GM23248 (cell line): ENCODE data around the gene TXLNB. TPM values are rescaled to one million over a fixed set of nuclear protein-coding genes. Genes with fewer than 3 reads are reported as not detected.

Experiments
- DNase-seq: peaks from one replicate; pipeline ENCODE4 v3.0.0-alpha.2; 2015
- H2AFZ ChIP-seq: fragments of 200-600 bp; sonication (generic); 2 replicates; pipeline ENCODE4 v1.6.1; 2016; ENCODE audit warnings: antibody characterized with exemption
- H3F3A ChIP-seq: fragments of 200-600 bp; sonication (generic); 2 replicates; pipeline ENCODE4 v1.6.1; 2016; ENCODE audit warnings: mild to moderate bottlenecking, antibody characterized with exemption, mixed run types; ENCODE audit not compliant: insufficient read depth
- H3K27ac ChIP-seq: fragments of 200-600 bp; sonication (generic); 2 replicates; pipeline ENCODE4 v1.5.1; 2016; ENCODE audit warnings: mild to moderate bottlenecking
- H3K27me3 ChIP-seq: fragments of 200-600 bp; sonication (generic); replicated peaks from 2 replicates; pipeline ENCODE4 v1.6.1; 2016; ENCODE audit warnings: mild to moderate bottlenecking; ENCODE audit not compliant: insufficient read depth
- H3K36me3 ChIP-seq: fragments of 200-600 bp; sonication (generic); 2 replicates; pipeline ENCODE4 v1.6.1; 2016; ENCODE audit warnings: low read depth, mild to moderate bottlenecking
- H3K4me1 ChIP-seq: fragments of 200-600 bp; sonication (generic); 2 replicates; pipeline ENCODE4 v1.6.1; 2016; ENCODE audit warnings: mild to moderate bottlenecking; ENCODE audit not compliant: insufficient read depth
- H3K4me2 ChIP-seq: fragments of 200-600 bp; sonication (generic); one replicate; pipeline ENCODE4 v1.6.1; 2016; ENCODE audit warnings: mild to moderate bottlenecking; ENCODE audit not compliant: unreplicated experiment
- H3K4me3 ChIP-seq: fragments of 200-600 bp; sonication (generic); 2 replicates; pipeline ENCODE4 v1.5.1; 2016; ENCODE audit warnings: mild to moderate bottlenecking
- H3K79me2 ChIP-seq: fragments of 200-600 bp; sonication (generic); 2 replicates; pipeline ENCODE4 v1.6.1; 2016; ENCODE audit warnings: mild to moderate bottlenecking; ENCODE audit not compliant: insufficient read depth
- H3K9ac ChIP-seq: fragments of 200-600 bp; sonication (generic); 2 replicates; pipeline ENCODE4 v1.6.1; 2016; ENCODE audit warnings: mild to moderate bottlenecking
- H3K9me2 ChIP-seq: fragments of 200-600 bp; sonication (generic); 2 replicates; pipeline ENCODE4 v1.6.1; 2016; ENCODE audit warnings: mixed run types, mild to moderate bottlenecking, moderate library complexity; ENCODE audit not compliant: insufficient read depth
- H3K9me3 ChIP-seq: fragments of 200-600 bp; sonication (generic); one replicate; pipeline ENCODE4 v1.6.1; 2017; ENCODE audit warnings: low read depth
- H4K20me1 ChIP-seq: fragments of 200-600 bp; sonication (generic); 2 replicates; pipeline ENCODE4 v1.6.0; 2016; ENCODE audit not compliant: insufficient read depth
- EZH2 ChIP-seq: fragments of 200-600 bp; sonication (generic); IDR thresholded peaks from 2 replicates; pipeline ENCODE4 v1.6.1; 2018; ENCODE audit warnings: antibody characterized with exemption, mild to moderate bottlenecking; ENCODE audit not compliant: insufficient read depth, poor library complexity, severe bottlenecking
- EZH2phosphoT487 ChIP-seq: fragments of 200-600 bp; sonication (generic); IDR thresholded peaks from 2 replicates; pipeline ENCODE4 v1.6.1; 2018; ENCODE audit warnings: antibody characterized with exemption, moderate library complexity, mild to moderate bottlenecking, low read depth; ENCODE audit not compliant: insufficient read depth
- whole genome bisulfite sequencing, 2 experiments: methylation state at CpG; one replicate each; pipeline ENCODE4 v1.1.6; 2015 to 2017; ENCODE audit warnings: low lambda C conversion rate in 2 of 2, low coverage in 1 of 2; ENCODE audit errors: missing lambda C conversion rate in 2 of 2; 5-methylcytosine and 5-hydroxymethylcytosine counted together
- in situ Hi-C: fragments of 300-500 bp; cut with MboI; formaldehyde crosslinking; loops from 2 replicates; pipeline ENCODE4 v1.15.0; 2020
- polyA plus RNA-seq: library from polyadenylated mRNA; unstranded; fragments of >200 nt; fragmentation: Nextera tagmentation; extraction: Ambion mirVana; gene quantifications from 2 replicates; pipeline ENCODE4 v1.2.1, GENCODE V29; 2016
- total RNA-seq: library from RNA; depleted of rRNA; stranded (reverse); fragments of >200 nt; shearing (Covaris generic); gene quantifications from 2 replicates; pipeline ENCODE4 v1.2.3, GENCODE V29; 2014

TXLNB gene
- total and polyA plus RNA-seq, 2 experiments from 2014 or later: 0.22 to 0.23 TPM

DNA sequence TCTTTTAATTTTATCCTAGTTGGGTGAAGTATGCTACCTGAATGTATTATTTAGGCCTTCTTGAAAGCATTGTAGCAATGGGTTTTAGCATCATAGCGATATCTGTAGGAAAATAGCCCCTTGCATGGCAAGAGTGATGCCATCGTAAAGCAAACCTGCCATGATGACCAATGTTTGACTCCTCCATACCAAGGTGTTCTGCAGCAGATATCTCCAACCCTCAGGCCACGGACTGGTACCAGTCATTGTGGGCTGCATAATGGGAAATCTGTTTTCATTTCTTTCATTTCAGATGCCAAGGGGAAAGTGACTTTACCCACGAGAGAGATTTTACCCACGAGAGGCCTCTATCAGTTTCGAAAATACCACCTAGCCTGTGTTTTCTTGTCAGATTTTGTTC, 6.2 kb downstream of the TXLNB start:
- H2AFZ ChIP-seq: no peak overlapping the region
- H3K9me2 ChIP-seq: no peaks in the 10 kb centered on the region
- H4K20me1 ChIP-seq: no peaks in the 10 kb centered on the region
- no peaks in the 10 kb centered on the region for H3K36me3 ChIP-seq
- peaks cover 4% of the 10 kb centered on the region for H3K4me1 ChIP-seq
- no peaks in the 10 kb centered on the region for H3K27me3 ChIP-seq
- H3F3A ChIP-seq: peaks cover 3% of the 10 kb centered on the region
- DNase-seq: no peak
- in situ Hi-C loops: no loop called here
- WGBS, 2 experiments: no CpG with 5 or more reads among the region's 6 CpGs
- H3K9me3 ChIP-seq: no peaks in the 10 kb centered on the region
- H3K27ac ChIP-seq: no peak overlapping the region
- no peak for TF ChIP-seq EZH2
- no peak overlapping the region for H3K4me2 ChIP-seq
- no peak overlapping the region for H3K9ac ChIP-seq
- H3K4me3 ChIP-seq: no peak overlapping the region
- no peaks in the 10 kb centered on the region for H3K79me2 ChIP-seq

DNA sequence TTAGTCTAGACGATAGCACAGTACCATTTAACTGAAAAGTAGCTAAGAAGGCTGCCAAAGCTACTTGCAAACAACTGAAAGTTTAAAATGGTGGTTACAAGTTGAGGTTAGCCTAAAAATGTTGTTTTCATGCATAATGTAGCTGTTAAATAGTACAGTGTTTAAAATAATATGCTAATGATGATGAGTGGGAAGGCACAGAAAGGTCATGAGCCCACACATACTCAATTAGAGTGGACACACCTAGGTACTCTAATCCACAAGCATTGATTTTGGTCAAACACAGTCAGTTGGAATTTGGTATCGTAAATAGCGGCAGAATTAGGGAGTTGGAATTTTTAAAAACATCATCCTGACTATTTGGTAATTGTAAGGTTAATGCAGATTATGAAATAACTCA, 7.0 kb downstream of the TXLNB start:
- H3K4me2 ChIP-seq: no peak overlapping the region
- no peak overlapping the region for H3K27ac ChIP-seq
- in situ Hi-C loops: no loop called here
- H3K4me1 ChIP-seq: no peaks in the 10 kb centered on the region
- H3K79me2 ChIP-seq: no peaks in the 10 kb centered on the region
- H4K20me1 ChIP-seq: no peaks in the 10 kb centered on the region
- no CpG with 5 or more reads among the region's 3 CpGs for WGBS, 2 experiments
- no peak overlapping the region for H3K9ac ChIP-seq
- no peak for TF ChIP-seq EZH2
- H3K9me3 ChIP-seq: no peaks in the 10 kb centered on the region
- no peaks in the 10 kb centered on the region for H3K9me2 ChIP-seq
- H2AFZ ChIP-seq: no peak overlapping the region
- H3K36me3 ChIP-seq: no peaks in the 10 kb centered on the region
- H3K27me3 ChIP-seq: no peaks in the 10 kb centered on the region
- no peak overlapping the region for H3K4me3 ChIP-seq
- no peaks in the 10 kb centered on the region for H3F3A ChIP-seq
- DNase-seq: no peak

DNA sequence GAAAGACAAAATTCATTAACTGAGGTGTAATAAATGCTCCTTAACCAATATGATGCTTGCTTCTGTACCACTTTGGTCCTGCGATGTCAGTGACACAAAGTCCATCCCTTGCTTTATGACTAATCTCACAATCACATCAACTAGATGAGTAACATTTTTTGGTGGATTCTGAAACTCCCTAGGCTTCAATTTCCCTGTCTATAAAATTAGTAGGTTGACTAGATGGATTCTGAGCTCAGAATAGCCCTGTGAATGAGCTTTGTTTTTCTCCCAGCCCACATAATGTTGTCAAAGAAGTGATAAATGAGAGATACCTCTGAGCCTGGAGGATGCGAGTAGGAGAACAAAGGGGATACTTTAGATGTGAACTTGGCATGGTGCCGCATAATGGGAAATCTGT, 9.1 kb downstream of the TXLNB start:
- Histone ChIP-seq H2AFZ (no peak overlapping the region), H3K4me1 (no peaks in the 10 kb centered on the region), H3K4me2 (no peak overlapping the region), H3K79me2 (no peaks in the 10 kb centered on the region), H3K4me3 (no peak overlapping the region), H3K9me2 (no peaks in the 10 kb centered on the region), H3K9me3 (no peaks in the 10 kb centered on the region), H3K27ac (no peak overlapping the region), H3K36me3 (no peaks in the 10 kb centered on the region), H3K27me3 (no peaks in the 10 kb centered on the region), H3F3A (no peaks in the 10 kb centered on the region), H3K9ac (no peak overlapping the region), H4K20me1 (no peaks in the 10 kb centered on the region)
- TF ChIP-seq EZH2phosphoT487: no peak
- TF ChIP-seq EZH2: no peak
- no peak for DNase-seq
- no CpG with 5 or more reads among the region's 3 CpGs for WGBS, 2 experiments
- in situ Hi-C loops: no loop called here

DNA sequence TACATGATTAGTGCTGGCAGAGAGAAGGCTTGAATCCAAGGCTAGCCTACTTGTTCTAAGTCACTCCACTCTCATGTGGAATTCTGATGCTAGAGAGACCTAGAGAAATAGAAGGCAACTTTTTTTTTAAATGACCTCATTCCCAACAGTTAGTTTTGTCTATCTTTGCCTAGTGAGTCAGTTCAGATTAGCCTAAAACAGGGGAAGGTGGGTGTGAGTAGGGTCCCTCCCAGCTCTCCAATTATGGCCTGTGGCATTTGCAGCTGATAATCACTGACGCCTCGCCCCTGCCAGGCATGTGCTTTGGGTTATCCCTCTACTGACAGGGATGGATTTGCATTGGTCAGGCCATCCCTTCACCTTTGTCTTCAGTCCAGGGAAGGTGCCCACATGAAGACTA, 13.6 kb downstream of the TXLNB start:
- Histone ChIP-seq H3K4me1 (no peaks in the 10 kb centered on the region), H3K9ac (no peak overlapping the region), H3K4me3 (no peak overlapping the region), H3K79me2 (no peaks in the 10 kb centered on the region), H3K36me3 (no peaks in the 10 kb centered on the region), H3K27ac (no peak overlapping the region), H3F3A (no peaks in the 10 kb centered on the region), H3K9me3 (no peaks in the 10 kb centered on the region), H4K20me1 (no peaks in the 10 kb centered on the region), H3K27me3 (no peaks in the 10 kb centered on the region), H3K4me2 (no peak overlapping the region), H2AFZ (no peak overlapping the region), H3K9me2 (no peaks in the 10 kb centered on the region)
- in situ Hi-C loops: no loop called here
- 85 to 93% methylated on average over 2 of the region's 2 CpGs for WGBS, 2 experiments
- TF ChIP-seq EZH2phosphoT487 (no peak), EZH2 (no peak)
- DNase-seq: peak; percentile 30

DNA sequence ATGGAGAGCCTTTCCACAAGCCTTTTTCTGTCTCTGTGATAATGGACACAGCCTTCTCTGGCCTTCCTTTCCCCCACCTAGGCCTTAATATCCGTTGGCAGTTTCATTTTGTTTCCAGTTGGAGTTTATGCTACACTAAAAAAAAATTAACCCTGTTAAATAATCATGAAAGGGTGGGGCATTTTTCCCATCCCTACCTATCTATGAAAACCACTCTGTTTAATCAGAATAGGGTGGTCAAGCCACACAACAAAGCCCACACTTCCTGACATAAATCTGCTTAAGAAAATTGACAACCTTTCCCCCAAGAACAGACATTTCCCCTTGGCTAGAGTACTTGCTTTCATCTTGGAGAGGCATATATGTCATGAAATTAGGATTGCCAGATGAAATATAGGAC, 14.2 kb downstream of the TXLNB start:
- no peaks in the 10 kb centered on the region for H3F3A ChIP-seq
- H3K4me2 ChIP-seq: no peak overlapping the region
- 31 to 41% methylated on average over 1 of the region's 1 CpG for WGBS, 2 experiments
- no peaks in the 10 kb centered on the region for H4K20me1 ChIP-seq
- no peaks in the 10 kb centered on the region for H3K9me2 ChIP-seq
- no peak overlapping the region for H3K9ac ChIP-seq
- DNase-seq: no peak
- H3K4me3 ChIP-seq: no peak overlapping the region
- no peaks in the 10 kb centered on the region for H3K9me3 ChIP-seq
- H3K4me1 ChIP-seq: no peaks in the 10 kb centered on the region
- H3K27ac ChIP-seq: no peak overlapping the region
- TF ChIP-seq EZH2 (no peak), EZH2phosphoT487 (no peak)
- no peaks in the 10 kb centered on the region for H3K79me2 ChIP-seq
- no peaks in the 10 kb centered on the region for H3K36me3 ChIP-seq
- no peaks in the 10 kb centered on the region for H3K27me3 ChIP-seq
- H2AFZ ChIP-seq: no peak overlapping the region
- in situ Hi-C loops: no loop called here
